GM12878 (cell line): ENCODE measurements around the gene ZNF814. TPM values are rescaled to one million over a fixed set of nuclear protein-coding genes. Genes with fewer than 3 reads are reported as not detected.
"Not testable (repeated sequence)": the region's sequence is repeated elsewhere in the genome, so short reads cannot be mapped to it uniquely, and the experiment has no call there.

Experiments used
- ATAC-seq: fragments of 200-7000 bp; cut with Tn5 transposase; 3 replicates; pipeline ENCODE4 v1.9.1; 2020; ENCODE audit warnings: mild to moderate bottlenecking, moderate library complexity
- BruUV-seq: library from RNA; stranded (reverse); fragments of 400-500 nt; replicated peaks from 2 replicates; lab custom pipeline; 2021; lab: Mats Ljungman, UMichigan
- CTCF ChIA-PET: fragments of 300-600 bp; sonication (Branson Sonifier 250); formaldehyde crosslinking; extraction: SDS; loops from one replicate; lab custom pipeline; 2021; ENCODE audit warnings: inconsistent platforms; lab: Yijun Ruan, JAX
- POLR2A ChIA-PET: fragments of 350-600 bp; formaldehyde crosslinking; extraction: SDS; loops from one replicate; lab custom pipeline; 2021; ENCODE audit warnings: inconsistent platforms; lab: Charles Lee
- RAD21 ChIA-PET: fragments of 300-600 bp; sonication (Branson Sonifier 250); formaldehyde crosslinking; loops from one replicate; lab custom pipeline; 2023; ENCODE audit warnings: antibody characterized with exemption; ENCODE audit not compliant: unreplicated experiment; lab: Charles Lee
- SMC1A ChIA-PET: fragments of 300-600 bp; sonication (Branson Sonifier 250); formaldehyde crosslinking; loops from one replicate; lab custom pipeline; 2023; ENCODE audit not compliant: unreplicated experiment, uncharacterized antibody; lab: Charles Lee
- DNase-seq: peaks from one replicate; pipeline ENCODE4 v3.0.0-alpha.2; 2011; ENCODE audit warnings: low read depth, low spot score
- FAIRE-seq: peaks from 3 replicates; lab custom pipeline; 2011; peaks lifted over from hg19 to GRCh38; lab: Jason Lieb, UNC
- H2AFZ ChIP-seq: 2 replicates; pipeline ENCODE4 v1.6.0; 2011; ENCODE audit warnings: low read depth, low read length, control low read depth; ENCODE audit not compliant: control insufficient read depth
- H3K27ac ChIP-seq: 2 replicates; pipeline ENCODE4 v1.5.1; 2011; ENCODE audit warnings: control low read depth; ENCODE audit not compliant: control insufficient read depth, insufficient read depth
- H3K27me3 ChIP-seq, 2 experiments: replicated peaks in 1 of 2; 2 replicates each; pipeline versions ENCODE4 v1.6.0 to v1.6.1; 2011; ENCODE audit warnings: low read length in 1 of 2; ENCODE audit not compliant: control insufficient read depth in 2 of 2, insufficient read depth in 2 of 2
- H3K36me3 ChIP-seq, 2 experiments: 2 replicates each; pipeline ENCODE4 v1.5.1; 2011; ENCODE audit warnings: low read length in 1 of 2; ENCODE audit not compliant: control insufficient read depth in 2 of 2, insufficient read depth in 2 of 2
- H3K4me1 ChIP-seq: 2 replicates; pipeline ENCODE4 v1.6.1; 2011; ENCODE audit warnings: mild to moderate bottlenecking, low read length, moderate library complexity, mixed read lengths; ENCODE audit not compliant: control insufficient read depth, insufficient read depth
- H3K4me2 ChIP-seq: 2 replicates; pipeline ENCODE4 v1.6.0; 2011; ENCODE audit warnings: control low read depth; ENCODE audit not compliant: control insufficient read depth, insufficient read depth
- H3K4me3 ChIP-seq: fragments of 200-600 bp; sonication (generic); 2 replicates; pipeline ENCODE4 v1.5.1; 2016
- H3K79me2 ChIP-seq: 2 replicates; pipeline ENCODE4 v1.6.0; 2011; ENCODE audit warnings: low read length; ENCODE audit not compliant: control insufficient read depth, insufficient read depth
- H3K9ac ChIP-seq: 2 replicates; pipeline ENCODE4 v1.8.0; 2011; ENCODE audit warnings: low read length, control low read depth, mixed read lengths; ENCODE audit not compliant: control insufficient read depth, insufficient read depth
- H3K9me3 ChIP-seq: replicated peaks from 3 replicates; pipeline ENCODE4 v1.5.1; 2011; ENCODE audit warnings: mild to moderate bottlenecking, low read length; ENCODE audit not compliant: control insufficient read depth, insufficient read depth
- H4K20me1 ChIP-seq: 2 replicates; pipeline ENCODE4 v1.6.0; 2011; ENCODE audit not compliant: control insufficient read depth, insufficient read depth
- BHLHE40 ChIP-seq, 2 experiments: fragments of 450-650 bp in 1 of 2; IDR thresholded peaks; 2 replicates each; pipeline ENCODE4 v1.6.1; 2011 to 2017; ENCODE audit warnings: low read depth in 2 of 2, borderline replicate concordance in 1 of 2, improper control_type of control experiment in 1 of 2, low read length in 1 of 2, mild to moderate bottlenecking in 1 of 2
- CBFB ChIP-seq: IDR thresholded peaks from 2 replicates; pipeline ENCODE4 v1.6.1; 2016; ENCODE audit warnings: antibody characterized with exemption, low read depth
- CREB1 ChIP-seq: IDR thresholded peaks from 2 replicates; pipeline ENCODE4 v1.6.1; 2012; ENCODE audit warnings: low read depth, mild to moderate bottlenecking, inconsistent platforms
- CREM ChIP-seq: IDR thresholded peaks from 2 replicates; pipeline ENCODE4 v1.6.1; 2014; ENCODE audit warnings: antibody characterized with exemption, low read depth
- GABPA ChIP-seq: IDR thresholded peaks from 2 replicates; pipeline ENCODE4 v1.6.1; 2014; ENCODE audit warnings: antibody characterized with exemption, low read depth, mild to moderate bottlenecking, inconsistent platforms
- NBN ChIP-seq: fragments of 450-650 bp; IDR thresholded peaks from 2 replicates; pipeline ENCODE4 v1.6.1; 2016
- PML ChIP-seq: IDR thresholded peaks from 2 replicates; pipeline ENCODE4 v1.6.1; 2012; ENCODE audit warnings: low read length, inconsistent platforms
- POU2F2 ChIP-seq: IDR thresholded peaks from 3 replicates; pipeline ENCODE4 v1.6.1; 2011; ENCODE audit warnings: low read depth, mild to moderate bottlenecking, low read length, borderline replicate concordance
- RUNX3 ChIP-seq: IDR thresholded peaks from 2 replicates; pipeline ENCODE4 v1.6.1; 2012; ENCODE audit warnings: low read length, inconsistent platforms
- SMARCA5 ChIP-seq: fragments of 450-650 bp; IDR thresholded peaks from 2 replicates; pipeline ENCODE4 v1.6.1; 2017; ENCODE audit warnings: mild to moderate bottlenecking
- SPI1 ChIP-seq: IDR thresholded peaks from 2 replicates; pipeline ENCODE4 v1.6.1; 2011; ENCODE audit warnings: low read depth, mild to moderate bottlenecking, low read length, moderate library complexity, borderline replicate concordance; ENCODE audit not compliant: insufficient read depth
- WGBS: methylation state at CpG from one replicate; pipeline ENCODE4 v1.1.6; 2016; ENCODE audit warnings: low lambda C conversion rate; ENCODE audit not compliant: insufficient replicate concordance, insufficient coverage; ENCODE audit errors: missing lambda C conversion rate; 5-methylcytosine and 5-hydroxymethylcytosine counted together
- in situ Hi-C: fragments of 300-500 bp; cut with MboI; formaldehyde crosslinking; loops from 9 replicates; pipeline ENCODE4 v1.14.3; 2018; ENCODE audit warnings: mixed read lengths
- intact Hi-C: fragments of 100-400 bp; cut with micrococcal nuclease; formaldehyde crosslinking; loops from one replicate; pipeline ENCODE4 v1.14.2; 2022; ENCODE audit not compliant: unreplicated experiment
- polyA plus RNA-seq, 11 experiments: library from polyadenylated mRNA; depleted of rRNA in 4 of 11; unstranded in 6 of 11; stranded (reverse) in 5 of 11; fragments of >200 nt; fragmentation: Nextera tagmentation in 4 of 11; fragmentation: Illumina TruSeq in 1 of 11; extraction: Ambion mirVana in 4 of 11; extraction: Trizol in 1 of 11; gene quantifications; 1 replicate in 1 of 11; 2 replicates in 10 of 11; pipeline versions ENCODE4 v1.2.1 to v1.2.3, GENCODE V29; 2011 to 2016; ENCODE audit warnings: inconsistent platforms in 2 of 11, missing spikeins in 2 of 11, low read depth in 1 of 11
- total RNA-seq, 4 experiments: library from RNA; depleted of rRNA in 3 of 4; stranded (reverse); fragments of >200 nt in 3 of 4; fragmentation: Illumina TruSeq in 1 of 4; extraction: Trizol in 1 of 4; gene quantifications; 2 replicates each; pipeline versions ENCODE4 v1.2.1 to v1.2.3, GENCODE V29; 2013 to 2021

ZNF814 gene
- total and polyA plus RNA-seq, 10 of the 15 experiments (the other 5 are each of a cell fraction or from before 2014, with no cell fraction given) = 10.9 to 31.0 (median 21.6) TPM

- SMC1A ChIA-PET = no interaction called here
- no peak for FAIRE-seq
- Histone ChIP-seq H3K27me3 (no peaks in the 10 kb centered on the region), H3K79me2 (peaks cover 17% of the 10 kb centered on the region)
- intact Hi-C loops = no loop called here
- TF ChIP-seq PML (0 out of 2 replicates have a peak, but pooled peaks have one; percentile 26), BHLHE40 (IDR thresholded peaks at IDR 0.05; ENCODE audit: borderline replicate concordance in 1 of 2, low read depth in 2 of 2, low read length in 1 of 2) (0 out of 4 replicates have a peak, but pooled peaks of 1 of the 2 experiments have one; percentile 16), GABPA (0 out of 2 replicates have a peak, but pooled peaks have one; percentile 22), SPI1 (no peak), SMARCA5 (no peak), CREM (peak; percentile 64), POU2F2 (peak; percentile 56; the same call in 1 of the 3 replicates), RUNX3 (peak; percentile 94), NBN (no peak), CREB1 (peak; percentile 86), CBFB (peak; percentile 70; the same call in 1 of the 2 replicates)
- TF ChIP-seq, all 136 proteins: peak for 8
- BruUV-seq = no TSS peak
- DNase-seq = peak; percentile 54
- no peak overlapping the region for H2AFZ ChIP-seq
- ChIA-PET POLR2A (interaction anchor here (0.6 to 1.1 kb wide), 4 partner anchors 43 to 569 kb away, joined by 3 to 5 read pairs (median 3); partner anchors contain the start of gene ZNF586), CTCF (no interaction called here), RAD21 (no interaction called here)
- WGBS = 12% methylated on average over 3 of the region's 3 CpGs
- peaks cover 8% of the 10 kb centered on the region for H3K4me1 ChIP-seq
- H4K20me1 ChIP-seq = no peaks in the 10 kb centered on the region
- H3K27ac ChIP-seq = peak overlapping the region; percentile 66; the same call in 1 of the 2 replicates
- peak overlapping the region; percentile 81 for H3K4me2 ChIP-seq
- H3K9ac ChIP-seq = no peak overlapping the region; the same call in 1 of the 2 replicates
- peaks cover 5 to 7% of the 10 kb centered on the region in 2 experiments; a peak in 3 of 4 replicates for H3K36me3 ChIP-seq
- peak; percentile 40 for ATAC-seq
- in situ Hi-C loops = loop anchor here (25.0 kb wide), 1 partner anchor 1675 kb away; the partner anchor contains the start of gene ZNF444
- no peaks in the 10 kb centered on the region; the same call in 2 of the 3 replicates for H3K9me3 ChIP-seq
- H3K4me3 ChIP-seq = peak overlapping the region; percentile 31; the same call in 1 of the 2 replicates
Observed at GRCh38 chr19:57812226-57812625, 76.6 kb downstream of the ZNF814 start.

DNA sequence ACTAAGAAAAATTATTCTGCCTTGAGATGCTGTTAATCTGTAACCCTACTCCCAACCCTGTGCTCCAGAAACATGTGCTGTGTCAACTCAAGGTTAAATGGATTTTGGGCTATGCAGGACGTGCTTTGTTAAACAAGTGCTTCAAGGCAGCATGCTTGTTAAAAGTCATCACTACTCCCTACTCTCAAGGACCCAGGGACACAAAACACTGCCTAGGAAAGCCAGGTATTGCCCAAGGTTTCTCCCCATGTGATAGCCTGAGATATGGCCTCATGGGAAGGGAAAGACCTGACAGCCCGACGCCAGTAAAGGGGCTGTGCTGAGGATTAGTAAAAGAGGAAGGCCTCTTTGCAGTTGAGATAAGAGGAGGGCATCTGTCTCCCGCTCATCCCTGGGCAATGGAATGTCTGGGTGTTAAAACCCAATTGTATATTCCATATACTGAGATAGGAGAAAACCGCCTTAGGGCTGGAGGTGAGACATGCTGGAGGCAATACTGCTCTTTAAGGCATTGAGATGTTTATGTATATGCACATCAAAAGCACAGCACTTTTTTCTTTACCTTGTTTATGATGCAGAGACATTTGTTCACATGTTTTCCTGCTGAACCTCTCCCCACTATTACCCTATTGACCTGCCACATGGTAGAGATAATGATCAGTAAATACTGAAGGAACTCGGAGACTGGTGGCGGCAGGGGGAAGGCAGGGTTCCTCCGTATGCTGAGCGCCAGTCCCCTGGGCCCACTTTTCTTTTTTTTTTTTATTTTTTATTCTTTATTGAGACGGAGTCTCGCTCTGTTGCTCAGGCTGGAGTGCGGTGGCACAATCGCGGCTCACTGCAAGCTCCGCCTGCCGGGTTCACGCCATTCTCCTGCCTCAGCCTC, 78.2 kb downstream of the ZNF814 start:
- H3K36me3 ChIP-seq, H3K9ac ChIP-seq, H4K20me1 ChIP-seq, H3K4me1 ChIP-seq, H2AFZ ChIP-seq, intact Hi-C loops, SMC1A ChIA-PET, BruUV-seq, H3K4me2 ChIP-seq, H3K9me3 ChIP-seq, H3K27me3 ChIP-seq, RAD21 ChIA-PET, H3K4me3 ChIP-seq, FAIRE-seq, ATAC-seq, DNase-seq, H3K27ac ChIP-seq, CTCF ChIA-PET: not testable (repeated sequence)
- in situ Hi-C loops = loop anchor here (25.0 kb wide), 1 partner anchor 1673 kb away; the partner anchor contains the start of gene ZNF444
- WGBS = 95% methylated on average over 16 of the region's 17 CpGs
- POLR2A ChIA-PET = interaction anchor here (0.6 kb wide), 1 partner anchor 317 kb away, joined by 3 read pairs; no protein-coding TSS in a partner anchor
- H3K79me2 ChIP-seq = peaks cover 17% of the 10 kb centered on the region
